Measurements from ENCODE around the gene NFATC2.

NFATC2 gene

GRCh38 chr20:51427651-51428291 lies 114.7 kb downstream of the NFATC2 start:
- no peak for DNase-seq

DNA sequence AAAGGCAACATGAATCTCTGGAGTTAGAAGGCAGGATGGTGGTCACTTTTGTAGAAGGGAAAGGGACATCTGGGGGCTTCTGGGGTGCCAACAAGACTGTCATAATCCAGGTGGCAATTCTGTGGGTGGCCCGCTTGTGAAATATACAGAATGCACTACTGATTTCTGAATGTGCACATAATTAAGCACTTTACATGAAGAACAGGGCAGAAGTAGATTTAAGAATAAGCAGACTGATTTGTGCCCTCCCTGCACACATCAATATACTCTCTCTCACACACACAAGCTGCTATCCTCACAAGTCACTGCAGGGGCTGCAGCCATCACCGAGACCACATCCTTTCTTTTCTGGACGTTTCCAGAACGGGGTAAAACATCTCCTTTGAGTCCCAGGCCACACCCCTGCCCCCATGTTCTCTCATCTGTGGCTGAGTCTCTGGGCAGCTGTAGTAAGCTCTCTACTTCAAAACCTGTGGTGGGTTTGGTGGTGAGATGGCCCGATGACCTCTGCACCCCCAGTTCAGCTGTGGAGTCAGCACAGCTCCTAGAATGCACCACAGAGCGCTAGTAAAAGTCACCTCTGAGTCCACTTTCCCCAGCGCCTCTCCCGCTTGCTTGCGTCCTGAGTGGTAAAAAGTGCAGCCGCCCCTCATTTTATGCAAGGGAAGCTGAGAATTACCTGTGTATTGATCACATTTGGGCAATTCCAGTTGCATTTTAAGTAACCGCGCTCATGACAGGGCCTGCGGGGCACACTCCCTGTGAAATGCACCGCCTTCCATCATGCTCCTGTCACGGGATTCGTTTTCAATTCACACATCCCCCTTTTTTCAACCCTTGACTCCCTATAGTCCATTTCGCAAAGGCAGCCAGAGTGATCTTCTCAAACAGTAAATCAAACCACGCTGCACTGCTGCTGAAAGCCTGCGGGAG lies 115.5 kb downstream of the NFATC2 start:
- no peak for DNase-seq

DNA sequence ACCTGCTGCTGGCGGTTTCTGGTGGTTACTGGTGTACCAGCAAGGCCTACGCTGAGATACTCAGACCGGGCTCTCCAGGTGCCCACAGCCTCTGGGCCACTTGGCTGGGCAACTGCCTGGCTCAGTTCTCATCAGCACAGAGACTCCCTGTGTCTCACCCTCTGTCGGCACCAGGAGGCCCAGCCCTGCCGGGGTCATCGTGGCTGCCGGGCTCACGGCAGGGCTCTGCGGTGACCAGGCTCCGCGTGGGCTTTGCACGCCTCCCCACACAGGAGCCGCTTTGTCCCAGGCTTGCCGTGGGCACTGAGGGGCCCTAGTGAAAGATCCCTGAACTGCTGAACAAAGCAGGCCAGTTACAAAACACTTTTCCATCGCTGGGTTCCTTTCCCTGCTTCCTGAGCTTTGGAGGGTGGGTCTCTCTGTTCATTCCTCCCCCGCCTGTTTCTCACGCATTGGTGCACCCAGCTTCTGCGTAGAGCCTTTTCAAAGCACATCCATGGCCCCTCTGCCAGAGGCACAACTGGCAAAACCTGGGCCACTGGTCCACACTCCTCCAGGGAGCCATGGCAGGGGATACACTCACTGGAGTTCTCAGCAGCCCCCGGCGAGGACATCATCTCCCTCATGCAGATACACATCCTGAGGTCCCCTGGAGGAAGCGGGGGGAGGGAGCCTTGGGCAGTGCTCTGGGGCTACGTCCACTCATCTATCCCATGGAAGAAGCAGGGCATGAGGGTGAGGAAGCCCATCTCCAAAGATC lies 117.0 kb downstream of the NFATC2 start:
- DNase-seq: no peak

DNA sequence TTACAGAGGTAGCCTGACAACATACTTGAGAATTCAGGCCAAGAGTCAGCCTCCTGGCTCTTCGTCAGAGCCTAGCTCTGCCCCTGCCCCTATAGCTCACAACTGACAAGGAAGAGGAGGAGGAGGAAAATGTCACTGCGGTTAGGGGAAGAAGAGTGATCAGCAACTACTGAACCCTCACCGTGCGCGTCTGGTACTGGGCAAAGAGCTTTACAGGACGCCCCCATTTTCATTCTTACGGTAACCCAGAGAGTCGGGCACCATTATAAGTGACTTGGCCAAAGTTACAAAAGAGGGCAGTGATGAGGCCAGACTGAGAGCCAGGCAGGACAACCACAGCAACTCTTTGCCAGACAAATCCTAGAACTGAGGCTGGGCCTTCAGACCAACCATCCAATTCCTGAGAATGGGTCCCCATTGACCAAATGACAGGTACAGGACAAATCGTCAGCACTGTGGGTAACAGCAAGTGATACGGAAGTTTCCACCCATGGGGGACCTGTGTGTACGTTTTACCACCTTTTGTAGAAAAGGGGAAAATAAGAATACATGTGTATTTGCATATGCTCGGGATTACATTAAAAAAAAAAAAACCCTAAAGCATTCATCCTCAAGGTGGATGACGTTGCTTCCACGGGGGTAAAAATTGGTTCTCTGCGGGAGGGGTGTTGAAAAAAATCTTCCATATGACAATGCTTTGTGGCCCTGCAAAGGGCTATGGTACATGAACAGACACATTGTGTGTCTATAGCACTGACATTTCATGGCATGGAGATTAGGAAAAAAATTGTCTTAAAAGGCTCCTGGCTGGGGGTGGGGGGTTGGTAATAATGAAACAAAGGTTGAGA lies 118.0 kb downstream of the NFATC2 start:
- no peak for DNase-seq

- no peak for DNase-seq
These were observed 118.7 kb downstream of the NFATC2 start for GRCh38 chr20:51423810-51424209.

- no peak for DNase-seq
These were observed 119.2 kb downstream of the NFATC2 start for GRCh38 chr20:51423290-51423667.

DNA sequence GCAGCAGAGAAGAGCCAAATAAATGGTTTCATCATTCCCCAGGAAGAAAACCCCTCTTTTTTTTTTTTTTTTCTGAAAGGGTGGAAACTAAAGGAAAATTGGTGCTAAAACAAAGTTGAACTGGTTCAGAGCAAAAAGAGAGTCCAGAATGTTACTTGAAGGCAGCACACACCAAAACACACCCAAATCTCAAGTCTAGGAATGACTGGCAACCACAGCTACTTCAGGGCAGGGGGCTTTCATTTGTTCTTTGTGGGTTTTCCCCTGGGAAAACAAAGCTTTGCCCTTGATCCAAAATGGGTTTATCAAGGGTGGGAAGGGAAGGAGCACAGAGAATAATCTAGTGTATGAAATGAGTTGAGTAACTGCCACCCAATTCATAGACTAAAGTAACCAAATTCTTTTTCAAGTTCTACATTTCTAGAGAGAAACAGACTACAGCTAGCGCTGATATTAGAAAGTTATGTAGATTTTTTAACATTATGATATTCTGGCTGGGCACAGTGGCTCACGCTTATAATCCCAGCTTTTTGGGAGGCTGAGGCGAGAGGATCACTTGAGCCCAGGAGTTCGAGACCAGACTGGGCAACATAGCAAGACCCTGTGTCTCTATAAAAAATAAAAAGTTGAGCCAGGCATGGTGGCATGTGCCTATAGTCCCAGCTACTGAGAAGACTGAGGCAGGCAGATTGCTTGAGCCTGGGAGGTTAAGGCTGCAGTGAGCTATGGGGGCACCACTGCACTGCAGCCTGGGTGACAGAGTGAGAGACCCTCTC lies 119.8 kb downstream of the NFATC2 start:
- DNase-seq: no peak

GRCh38 chr20:51420805-51421204 lies 121.7 kb downstream of the NFATC2 start:
- no peak for DNase-seq

- no peak for DNase-seq
These were observed 122.4 kb downstream of the NFATC2 start for GRCh38 chr20:51420111-51420510.

DNA sequence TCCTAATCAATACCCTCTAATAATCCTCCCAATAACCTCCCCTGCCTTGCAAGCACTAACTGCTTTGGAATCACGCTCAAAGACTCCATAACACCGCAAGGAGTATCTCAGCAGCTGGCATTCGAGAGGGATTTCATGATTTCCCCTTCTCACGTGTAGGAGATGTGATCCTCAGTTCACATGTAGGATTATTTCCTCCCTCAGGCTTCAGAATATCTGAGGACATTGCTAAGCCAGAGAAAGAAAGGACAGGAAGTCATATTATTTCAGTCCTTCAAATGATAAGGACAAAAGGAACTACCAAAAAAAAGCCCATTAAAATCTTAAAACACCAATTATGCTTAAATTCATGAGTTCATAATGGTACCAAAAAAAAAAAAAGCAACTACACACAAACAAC lies 122.9 kb downstream of the NFATC2 start:
- no peak for DNase-seq

GRCh38 chr20:51419231-51419630 lies 123.3 kb downstream of the NFATC2 start:
- no peak for DNase-seq

DNA sequence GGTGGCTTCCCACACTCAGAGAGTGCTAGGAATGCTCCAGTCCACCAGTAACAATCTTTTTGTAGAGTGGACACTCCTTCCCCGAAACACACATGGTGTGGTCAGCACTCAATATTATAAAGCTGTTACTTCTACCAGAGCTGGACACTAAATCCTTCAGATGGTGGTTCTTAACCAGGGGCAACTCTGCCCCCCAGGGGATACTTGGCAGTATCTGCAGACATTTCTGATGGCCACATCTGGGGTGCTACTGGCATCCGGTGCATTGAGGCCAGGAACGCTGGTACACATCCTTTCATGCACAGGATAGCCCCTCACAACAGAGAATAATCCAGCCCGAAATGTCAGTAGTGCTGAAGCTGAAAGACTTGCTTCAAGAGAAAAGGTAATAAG lies 124.4 kb downstream of the NFATC2 start:
- DNase-seq: no peak

DNA sequence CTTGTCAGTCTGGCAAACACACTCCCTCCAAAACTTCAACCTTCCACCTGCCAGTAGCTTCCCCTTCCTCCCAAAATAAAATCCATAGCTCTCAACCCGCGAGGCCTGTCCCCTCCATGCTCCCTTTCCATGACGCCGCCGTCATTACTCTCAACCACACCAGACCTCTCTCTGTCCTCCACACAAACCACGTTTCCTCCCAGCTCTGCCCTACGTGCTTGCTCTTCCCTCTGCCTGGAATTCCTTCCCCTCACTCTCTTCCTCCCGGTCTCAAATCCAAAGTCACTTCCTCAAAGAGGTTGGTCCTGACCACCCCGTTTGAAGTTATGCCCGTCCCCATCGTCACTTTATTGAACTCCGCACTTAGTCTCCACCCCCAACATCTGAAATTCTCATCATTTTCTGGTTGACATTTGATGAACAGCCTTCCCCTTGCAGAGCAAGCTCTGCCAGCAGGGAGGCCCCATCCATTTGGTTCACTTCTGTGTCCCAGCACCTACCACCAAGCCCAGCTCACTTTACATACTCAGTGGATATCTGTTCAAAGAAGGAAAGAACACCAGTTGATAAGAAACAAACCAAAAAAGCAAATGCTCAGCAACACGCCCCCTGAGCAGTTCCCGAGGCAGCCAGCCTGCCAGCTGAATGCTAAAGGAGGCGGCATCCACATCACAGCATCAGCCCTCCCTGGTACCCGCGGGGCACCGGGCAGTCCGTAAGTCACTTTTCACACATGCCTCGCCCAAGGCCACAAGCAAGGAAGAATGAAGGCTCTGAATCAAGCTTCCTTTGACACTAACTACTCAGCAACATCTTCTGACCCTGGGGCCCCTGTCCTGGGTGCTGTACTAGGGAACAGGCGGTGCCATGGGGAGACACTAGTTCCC lies 125.0 kb downstream of the NFATC2 start:
- no peak for DNase-seq

DNA sequence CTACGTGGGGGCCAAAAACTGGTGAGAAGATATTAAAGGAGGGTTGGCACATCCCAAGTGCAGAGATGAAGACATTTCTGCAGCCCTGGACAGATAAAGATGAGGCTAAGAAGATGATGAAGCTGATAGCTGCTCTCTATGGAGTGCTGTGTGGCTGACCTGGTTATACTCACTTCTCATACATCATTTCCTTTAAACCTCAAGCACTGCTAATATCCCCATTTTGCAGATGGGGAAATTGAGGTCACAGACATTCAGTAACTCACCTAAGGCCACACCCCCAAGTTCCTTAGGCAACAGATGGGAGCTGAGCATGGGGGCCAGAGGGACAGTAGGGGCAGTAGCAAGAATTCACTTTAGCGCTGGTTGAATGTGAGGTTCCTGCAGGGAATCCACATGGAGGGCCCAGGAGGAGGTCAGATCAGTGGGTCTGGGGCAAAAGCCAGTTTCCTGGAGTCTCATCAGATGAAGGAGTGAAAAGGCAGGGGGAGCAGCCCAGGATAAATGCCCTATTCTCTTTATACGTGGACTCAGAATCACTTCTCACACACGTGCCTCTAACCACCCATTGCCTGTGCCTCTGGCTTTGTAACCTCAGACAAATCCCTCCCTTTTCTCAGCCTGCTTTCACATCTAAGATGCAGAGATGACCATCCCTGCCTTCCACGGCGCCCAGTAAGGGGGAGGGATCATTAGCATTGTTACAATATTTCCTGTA lies 125.8 kb downstream of the NFATC2 start:
- no peak for DNase-seq

DNA sequence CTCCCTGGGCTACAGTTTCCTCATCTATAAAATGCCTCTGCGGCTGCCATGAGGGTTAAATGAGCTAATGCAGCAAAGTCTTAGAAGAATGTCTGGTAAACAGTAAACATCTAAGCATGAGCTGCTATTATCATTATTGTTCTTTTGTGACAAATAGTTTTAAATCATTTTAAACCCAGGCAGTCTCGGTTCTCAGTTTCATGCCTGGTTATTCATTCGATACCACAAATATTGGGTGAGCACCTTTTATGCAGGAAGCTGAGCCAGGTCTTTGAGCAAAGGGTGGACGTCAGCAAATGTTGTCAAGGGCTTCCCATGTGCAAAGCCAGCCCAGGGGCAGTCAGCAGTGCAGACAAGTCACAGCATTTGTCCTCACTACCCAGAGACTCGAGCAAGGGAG lies 128.7 kb downstream of the NFATC2 start:
- DNase-seq: no peak

DNA sequence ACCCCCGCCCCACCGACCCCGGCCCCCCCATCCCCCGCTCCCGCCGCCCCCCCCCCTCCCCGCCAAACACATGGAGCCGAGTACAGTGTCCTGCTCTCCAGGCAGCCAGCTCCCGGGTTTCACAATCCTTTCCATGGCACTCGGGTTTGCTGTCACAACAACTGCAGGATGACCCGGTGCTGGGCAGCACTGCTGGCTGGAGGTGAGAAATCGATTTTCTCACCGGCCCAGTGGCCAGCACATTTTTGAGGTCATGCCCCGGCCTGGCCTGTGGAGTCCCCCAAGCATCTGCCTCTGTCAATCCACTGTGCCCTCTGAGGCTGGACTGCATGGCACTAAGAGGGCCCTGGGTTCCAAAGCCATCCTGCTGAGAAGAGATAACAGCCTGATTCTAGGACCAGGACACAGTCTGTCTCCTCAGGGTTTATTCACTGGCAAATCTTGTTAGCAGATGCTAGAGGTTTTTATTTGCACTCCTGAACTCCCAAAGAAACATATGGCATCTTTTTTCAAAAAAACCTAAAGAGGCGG lies 129.5 kb downstream of the NFATC2 start:
- no peak for DNase-seq

DNA sequence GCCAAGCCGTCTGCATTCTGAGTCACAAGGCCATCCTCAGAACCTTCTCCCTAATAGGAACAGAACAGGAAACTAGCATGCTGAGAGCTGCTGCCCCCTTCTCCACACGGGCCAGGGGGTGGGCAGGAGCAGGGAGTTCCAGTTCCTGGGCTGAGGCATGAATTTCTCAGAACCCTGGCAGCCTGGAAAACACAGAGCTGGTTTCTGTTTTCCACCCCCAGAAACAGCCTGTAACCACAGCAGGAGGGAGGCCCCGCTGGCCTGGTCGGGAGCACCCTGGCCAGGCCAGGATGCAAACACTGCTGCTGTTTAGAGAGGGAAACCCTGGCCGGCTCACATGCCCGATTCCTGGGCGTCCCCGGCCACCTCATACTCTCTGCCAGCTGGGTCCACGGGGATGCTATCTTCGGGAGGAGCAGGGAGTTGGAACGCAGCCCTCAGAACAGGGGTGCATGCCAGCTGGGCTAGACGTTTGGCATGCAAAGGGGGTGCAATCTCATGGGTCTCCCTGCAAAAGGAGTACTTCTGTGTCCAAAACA lies 130.1 kb downstream of the NFATC2 start:
- DNase-seq: peak in 1 of 2 experiments; percentile 10

DNA sequence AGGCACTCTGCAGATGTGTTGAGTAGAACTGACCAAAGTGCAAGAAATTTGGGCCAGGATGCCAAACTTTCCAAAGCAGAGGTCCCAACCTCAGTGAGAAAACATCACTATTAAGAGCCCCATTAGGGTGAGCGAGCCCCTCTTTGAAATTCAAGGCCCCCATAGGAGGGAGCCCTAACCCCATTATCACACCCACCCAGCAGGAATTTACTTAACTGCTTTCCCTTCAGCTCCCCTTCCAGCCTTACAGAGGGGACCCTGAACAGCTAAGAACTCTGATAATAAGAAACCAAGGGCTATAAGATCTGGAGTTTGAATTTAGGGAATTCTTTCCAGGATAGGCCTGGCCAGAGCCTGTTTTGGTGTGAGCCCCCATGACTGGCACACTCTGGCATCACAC lies 130.6 kb downstream of the NFATC2 start:
- no peak for DNase-seq

- no peak for DNase-seq
These were observed 131.8 kb downstream of the NFATC2 start for GRCh38 chr20:51410586-51411325.

Measured in cerebellar nuclear complex (tissue), 1 donor.